Keratinocyte (primary cell): Measurements from ENCODE around the gene HABP4. TPM values are rescaled to one million over a fixed set of nuclear protein-coding genes. Genes with fewer than 3 reads are reported as not detected.

Experiments
- DNase-seq: peaks from one replicate; pipeline ENCODE4 v3.0.0-alpha.2; 2011; ENCODE audit warnings: low read depth, missing footprints, low spot score
- FAIRE-seq: peaks from 2 replicates; lab custom pipeline; 2011; peaks lifted over from hg19 to GRCh38; lab: Jason Lieb, UNC
- H2AFZ ChIP-seq: 2 replicates; pipeline ENCODE4 v1.6.0; 2012; ENCODE audit warnings: low read length, control low read depth, inconsistent platforms; ENCODE audit not compliant: control insufficient read depth
- H3K27ac ChIP-seq: 2 replicates; pipeline ENCODE4 v1.5.1; 2011; ENCODE audit warnings: low read length; ENCODE audit not compliant: control insufficient read depth, insufficient read depth
- H3K27me3 ChIP-seq: 3 replicates; pipeline ENCODE4 v1.6.0; 2011; ENCODE audit warnings: low read length; ENCODE audit not compliant: control insufficient read depth, insufficient read depth; ENCODE audit errors: extremely low read depth
- H3K36me3 ChIP-seq, 2 experiments: 2 replicates in 1 of 2; 3 replicates in 1 of 2; pipeline ENCODE4 v1.5.1; 2011; ENCODE audit warnings: low read length in 2 of 2, mild to moderate bottlenecking in 1 of 2; ENCODE audit not compliant: control insufficient read depth in 2 of 2, insufficient read depth in 2 of 2; ENCODE audit errors: extremely low read depth in 1 of 2
- H3K4me1 ChIP-seq: 3 replicates; pipeline ENCODE4 v1.5.1; 2011; ENCODE audit warnings: low read length; ENCODE audit not compliant: control insufficient read depth, insufficient read depth; ENCODE audit errors: extremely low read depth
- H3K4me2 ChIP-seq: 3 replicates; pipeline ENCODE4 v1.6.0; 2011; ENCODE audit warnings: low read depth, low read length; ENCODE audit not compliant: control insufficient read depth, insufficient read depth; ENCODE audit errors: extremely low read depth
- H3K4me3 ChIP-seq, 3 experiments: fragments of 200-600 bp in 1 of 3; sonication (generic) in 1 of 3; 2 replicates in 2 of 3; 3 replicates in 1 of 3; pipeline ENCODE4 v1.5.1; 2011 to 2016; ENCODE audit warnings: low read length in 3 of 3, mild to moderate bottlenecking in 3 of 3, control low read depth in 2 of 3, inconsistent platforms in 1 of 3, low read depth in 1 of 3, mixed read lengths in 1 of 3, mixed run types in 1 of 3, moderate library complexity in 1 of 3; ENCODE audit not compliant: control insufficient read depth in 2 of 3, insufficient read depth in 2 of 3; ENCODE audit errors: extremely low read depth in 1 of 3
- H3K79me2 ChIP-seq: 2 replicates; pipeline ENCODE4 v1.6.0; 2012; ENCODE audit warnings: low read length; ENCODE audit not compliant: control insufficient read depth, insufficient read depth
- H3K9ac ChIP-seq: 3 replicates; pipeline ENCODE4 v1.6.0; 2011; ENCODE audit warnings: low read length; ENCODE audit not compliant: control insufficient read depth, insufficient read depth; ENCODE audit errors: extremely low read depth
- H3K9me1 ChIP-seq: 3 replicates; pipeline ENCODE4 v1.6.0; 2011; ENCODE audit warnings: low read length; ENCODE audit not compliant: control insufficient read depth, insufficient read depth; ENCODE audit errors: extremely low read depth
- H3K9me3 ChIP-seq: 2 replicates; pipeline ENCODE4 v1.5.1; 2012; ENCODE audit warnings: low read depth, low read length; ENCODE audit not compliant: control insufficient read depth
- H4K20me1 ChIP-seq: 3 replicates; pipeline ENCODE4 v1.6.0; 2011; ENCODE audit warnings: low read length; ENCODE audit not compliant: control insufficient read depth, insufficient read depth; ENCODE audit errors: extremely low read depth
- CTCF ChIP-seq, 3 experiments: IDR thresholded peaks in 1 of 3; conservative IDR thresholded peaks in 1 of 3; optimal IDR thresholded peaks in 1 of 3; 2 replicates in 2 of 3; 3 replicates in 1 of 3; pipeline versions ENCODE3 to v1.5.1; 2011; ENCODE audit warnings: low read length in 3 of 3, mild to moderate bottlenecking in 3 of 3, moderate library complexity in 2 of 3, control low read depth in 1 of 3, inconsistent platforms in 1 of 3; ENCODE audit not compliant: insufficient read depth in 2 of 3; ENCODE audit errors: extremely low read depth in 1 of 3
- EZH2 ChIP-seq: IDR thresholded peaks from one replicate; pipeline ENCODE4 v1.6.1; 2012; ENCODE audit warnings: inconsistent platforms, mild to moderate bottlenecking, low read length, moderate library complexity
- dilution Hi-C: fragments of 300-500 bp; cut with MboI; formaldehyde crosslinking; loops from one replicate; pipeline ENCODE4 v1.7.0; 2020; ENCODE audit warnings: low sequenced_read_pairs; ENCODE audit not compliant: extremely low pct_ligation_motif_present
- polyA plus RNA-seq, 5 experiments: library from polyadenylated mRNA; depleted of rRNA in 3 of 5; stranded (reverse) in 3 of 5; stranded (forward) in 1 of 5; unstranded in 1 of 5; fragments of >200 nt; gene quantifications; 1 replicate in 1 of 5; 2 replicates in 3 of 5; 3 replicates in 1 of 5; pipeline versions ENCODE4 v1.2.1 to v1.2.3, GENCODE V29; 2011 to 2012; ENCODE audit warnings: missing spikeins in 2 of 5, low read depth in 1 of 5, low replicate concordance in 1 of 5

HABP4 gene
- polyA plus RNA-seq, 1 donor (not counting 4 experiments of a cell fraction or from before 2014, with no cell fraction given) = 6.8 TPM

- no peak overlapping the region for H2AFZ ChIP-seq
- no peak for FAIRE-seq
- TF ChIP-seq EZH2 = no peak
- no peak for TF ChIP-seq CTCF (optimal IDR thresholded peaks at IDR 0.05 in 1 of 3, IDR thresholded peaks at IDR 0.05 in 1 of 3, conservative IDR thresholded peaks at IDR 0.05 in 1 of 3; ENCODE audit: extremely low read depth in 1 of 3, insufficient read depth in 2 of 3, low read length in 3 of 3)
- no peaks in the 10 kb centered on the region for H3K9me1 ChIP-seq
- no peak overlapping the region for H3K27ac ChIP-seq
- H3K4me3 ChIP-seq = no peak overlapping the region
- H3K27me3 ChIP-seq = no peaks in the 10 kb centered on the region
- no peaks in the 10 kb centered on the region for H3K4me1 ChIP-seq
- H3K4me2 ChIP-seq = no peak overlapping the region
- no peaks in the 10 kb centered on the region for H3K79me2 ChIP-seq
- no peak for DNase-seq
- no peaks in the 10 kb centered on the region for H3K9me3 ChIP-seq
- no peaks in the 10 kb centered on the region for H4K20me1 ChIP-seq
- no peak overlapping the region for H3K9ac ChIP-seq
- peaks cover 0 to 3% of the 10 kb centered on the region in 2 experiments for H3K36me3 ChIP-seq
- dilution Hi-C loops = no loop called here
Measured at GRCh38 chr9:96480736-96481135, 30.8 kb downstream of the HABP4 start.

DNA sequence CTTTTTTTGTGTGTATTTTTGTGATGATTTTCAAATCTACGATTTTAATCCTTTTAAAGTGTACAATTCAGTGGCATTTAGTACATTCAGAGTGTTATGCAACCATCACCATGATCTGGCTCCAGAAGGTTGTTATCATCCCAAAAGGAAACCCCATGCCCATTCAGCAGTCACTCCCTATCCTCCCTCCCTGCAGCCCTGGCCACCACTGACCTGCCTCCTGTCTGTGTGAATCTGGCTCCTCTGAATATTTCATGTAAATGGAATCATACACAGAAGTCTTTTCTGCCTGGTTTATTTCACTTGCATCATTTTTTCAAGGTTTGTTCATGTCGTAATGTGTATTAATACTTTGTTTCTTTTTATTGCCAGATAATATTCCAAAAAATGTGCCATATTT is 32.5 kb downstream of the HABP4 start:
- TF ChIP-seq CTCF (optimal IDR thresholded peaks at IDR 0.05 in 1 of 3, IDR thresholded peaks at IDR 0.05 in 1 of 3, conservative IDR thresholded peaks at IDR 0.05 in 1 of 3; ENCODE audit: extremely low read depth in 1 of 3, insufficient read depth in 2 of 3, low read length in 3 of 3) (no peak), EZH2 (no peak)
- Histone ChIP-seq H3K9me3 (no peaks in the 10 kb centered on the region), H3K4me2 (no peak overlapping the region), H3K9ac (no peak overlapping the region), H3K27me3 (no peaks in the 10 kb centered on the region), H3K4me1 (no peaks in the 10 kb centered on the region), H3K9me1 (no peaks in the 10 kb centered on the region), H3K27ac (no peak overlapping the region), H4K20me1 (no peaks in the 10 kb centered on the region), H3K4me3 (no peak overlapping the region), H3K79me2 (no peaks in the 10 kb centered on the region), H3K36me3 (peaks cover 0 to 4% of the 10 kb centered on the region in 2 experiments), H2AFZ (no peak overlapping the region)
- dilution Hi-C loops = no loop called here
- FAIRE-seq = no peak
- DNase-seq = no peak
